Karpas-422 (cell line): ENCODE results near the gene SPTB. TPM values are rescaled to one million over a fixed set of nuclear protein-coding genes. Genes with fewer than 3 reads are reported as not detected.

Source experiments
- DNase-seq: peaks from one replicate; pipeline ENCODE4 v3.0.0-alpha.2; 2015
- H2AFZ ChIP-seq: fragments of 200-600 bp; sonication (generic); 2 replicates; pipeline ENCODE4 v1.6.1; 2014; ENCODE audit warnings: antibody characterized with exemption, low read length, mixed read lengths
- H3K27ac ChIP-seq: fragments of 200-600 bp; sonication (generic); 2 replicates; pipeline ENCODE4 v1.5.1; 2014; ENCODE audit warnings: mild to moderate bottlenecking, low read length, moderate library complexity
- H3K27me3 ChIP-seq: fragments of 200-600 bp; sonication (generic); 2 replicates; pipeline ENCODE4 v1.6.1; 2014; ENCODE audit warnings: low read length, mixed read lengths
- H3K36me3 ChIP-seq: fragments of 200-600 bp; sonication (generic); 2 replicates; pipeline ENCODE4 v1.6.1; 2014; ENCODE audit warnings: low read length, mixed read lengths; ENCODE audit not compliant: insufficient read depth
- H3K4me1 ChIP-seq: fragments of 200-600 bp; sonication (generic); 2 replicates; pipeline ENCODE4 v1.6.1; 2014; ENCODE audit warnings: mild to moderate bottlenecking, low read length, mixed read lengths
- H3K4me2 ChIP-seq: fragments of 200-600 bp; sonication (generic); 2 replicates; pipeline ENCODE4 v1.6.1; 2014; ENCODE audit warnings: low read length, low read depth, mild to moderate bottlenecking; ENCODE audit not compliant: poor library complexity, severe bottlenecking
- H3K4me3 ChIP-seq: fragments of 200-600 bp; sonication (generic); 2 replicates; pipeline ENCODE4 v1.5.1; 2014; ENCODE audit warnings: mild to moderate bottlenecking, antibody characterized with exemption, low read length, mixed read lengths
- H3K79me2 ChIP-seq: fragments of 200-600 bp; sonication (generic); 2 replicates; pipeline ENCODE4 v1.6.1; 2014; ENCODE audit warnings: mild to moderate bottlenecking, low read length, mixed read lengths
- H3K9ac ChIP-seq: fragments of 200-600 bp; sonication (generic); 2 replicates; pipeline ENCODE4 v1.6.0; 2014; ENCODE audit warnings: low read length
- H3K9me2 ChIP-seq: fragments of 200-600 bp; sonication (generic), shearing (Covaris generic); replicated peaks from 2 replicates; pipeline ENCODE4 v1.6.0; 2014; ENCODE audit warnings: mild to moderate bottlenecking, low read length, moderate library complexity; ENCODE audit not compliant: insufficient read depth
- H3K9me3 ChIP-seq: fragments of 300-700, 200-600 bp; sonication (generic); 2 replicates; pipeline ENCODE4 v1.6.1; 2014; ENCODE audit warnings: low read length, mixed read lengths
- H4K20me1 ChIP-seq: fragments of 200-600 bp; sonication (generic); 2 replicates; pipeline ENCODE4 v1.6.1; 2014; ENCODE audit warnings: mild to moderate bottlenecking, antibody characterized with exemption, low read length, low read depth; ENCODE audit not compliant: insufficient read depth
- total RNA-seq: library from RNA; depleted of rRNA; stranded (reverse); fragments of >200 nt; shearing (Covaris generic); gene quantifications from 2 replicates; pipeline ENCODE4 v1.2.3, GENCODE V29; 2014; ENCODE audit warnings: low replicate concordance

Gene SPTB
- total RNA-seq, 1 experiment from 2014 or later, result not detected

DNA sequence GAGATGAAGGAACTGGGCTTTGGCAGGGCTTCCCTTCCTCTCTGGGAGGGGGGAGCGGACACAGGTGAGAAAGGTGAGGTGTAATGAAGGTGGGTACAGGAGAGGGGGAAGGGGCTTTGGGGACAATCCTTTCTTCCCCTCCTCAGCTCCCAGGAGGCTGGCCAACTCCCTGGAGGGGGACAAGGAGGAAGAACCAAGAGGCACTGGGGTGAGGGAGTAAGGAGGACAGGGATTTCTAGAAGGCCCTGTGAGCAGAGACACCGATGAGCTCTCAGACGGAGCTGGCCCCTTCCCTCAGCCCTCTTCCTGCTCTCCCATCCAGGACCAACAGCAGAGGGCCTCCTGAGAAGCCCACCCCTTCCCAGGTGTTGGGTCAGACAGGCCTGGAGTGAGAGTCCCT lies 122.1 kb downstream of the SPTB start:
- no peak overlapping the region for H2AFZ ChIP-seq
- no peak overlapping the region for H3K4me2 ChIP-seq
- H3K9ac ChIP-seq, result no peak overlapping the region
- DNase-seq, result no peak
- H3K9me3 ChIP-seq, result no peaks in the 10 kb centered on the region
- H3K27ac ChIP-seq, result no peak overlapping the region
- no peaks in the 10 kb centered on the region; the same call in 1 of the 2 replicates for H3K27me3 ChIP-seq
- no peaks in the 10 kb centered on the region for H3K36me3 ChIP-seq
- H3K79me2 ChIP-seq, result no peaks in the 10 kb centered on the region
- H3K9me2 ChIP-seq, result no peaks in the 10 kb centered on the region
- no peaks in the 10 kb centered on the region; the same call in 1 of the 2 replicates for H4K20me1 ChIP-seq
- H3K4me3 ChIP-seq, result no peak overlapping the region
- H3K4me1 ChIP-seq, result peaks cover 10% of the 10 kb centered on the region

DNA sequence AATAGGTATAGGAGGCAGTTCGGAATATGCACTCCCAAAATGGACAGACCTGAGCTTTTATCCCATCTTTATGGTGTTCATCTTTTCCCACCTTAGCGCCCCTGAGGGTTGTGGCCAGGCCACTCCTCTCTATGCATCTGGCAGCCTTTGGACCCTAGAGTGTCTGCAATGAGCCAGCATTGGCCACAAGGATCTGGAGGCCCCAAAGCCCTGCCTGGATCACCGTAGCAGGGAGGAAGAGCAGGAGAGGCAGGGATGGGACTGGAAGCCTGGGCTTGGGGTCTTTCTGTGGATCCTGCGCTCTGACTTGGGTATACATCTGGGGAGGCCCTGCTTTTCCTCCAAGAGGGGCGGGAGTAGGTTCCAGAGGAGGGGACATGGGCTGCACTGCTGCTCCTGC lies 123.0 kb downstream of the SPTB start:
- H3K79me2 ChIP-seq, result no peaks in the 10 kb centered on the region
- H3K4me2 ChIP-seq, result no peak overlapping the region
- H2AFZ ChIP-seq, result no peak overlapping the region
- no peaks in the 10 kb centered on the region for H3K9me3 ChIP-seq
- no peak for DNase-seq
- no peak overlapping the region for H3K27ac ChIP-seq
- no peaks in the 10 kb centered on the region; the same call in 1 of the 2 replicates for H4K20me1 ChIP-seq
- H3K9ac ChIP-seq, result no peak overlapping the region
- H3K27me3 ChIP-seq, result no peaks in the 10 kb centered on the region; the same call in 1 of the 2 replicates
- H3K9me2 ChIP-seq, result no peaks in the 10 kb centered on the region
- H3K4me3 ChIP-seq, result no peak overlapping the region
- H3K36me3 ChIP-seq, result no peaks in the 10 kb centered on the region
- peaks cover under 1% of the 10 kb centered on the region; the same call in 1 of the 2 replicates for H3K4me1 ChIP-seq

DNA sequence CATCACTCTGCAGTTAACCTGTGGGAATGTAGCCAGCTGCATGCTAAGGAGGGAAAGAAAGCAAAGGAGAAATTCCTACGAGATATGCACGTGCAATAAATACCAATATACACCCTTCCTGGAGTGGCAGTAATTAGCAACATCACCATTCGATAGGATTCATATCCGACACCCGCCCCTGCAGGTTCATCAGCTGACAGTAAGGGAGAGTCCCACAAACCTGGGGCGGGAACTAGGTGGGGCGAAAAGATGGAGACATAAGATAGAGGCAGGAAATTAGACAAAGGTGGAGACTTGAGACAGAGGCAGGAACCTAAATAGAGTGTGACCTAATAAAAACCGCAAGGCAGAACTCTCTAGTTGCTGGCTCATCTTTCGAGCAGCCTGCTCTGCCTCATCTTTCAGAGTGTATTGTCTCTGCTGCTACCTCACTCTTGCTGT lies 123.9 kb downstream of the SPTB start:
- no peak overlapping the region for H3K4me2 ChIP-seq
- H3K36me3 ChIP-seq, result no peaks in the 10 kb centered on the region
- no peaks in the 10 kb centered on the region for H3K79me2 ChIP-seq
- no peaks in the 10 kb centered on the region for H3K4me1 ChIP-seq
- no peaks in the 10 kb centered on the region; the same call in 1 of the 2 replicates for H3K27me3 ChIP-seq
- no peaks in the 10 kb centered on the region for H3K9me2 ChIP-seq
- no peak overlapping the region for H3K27ac ChIP-seq
- H2AFZ ChIP-seq, result no peak overlapping the region
- H4K20me1 ChIP-seq, result no peaks in the 10 kb centered on the region; the same call in 1 of the 2 replicates
- no peak overlapping the region for H3K4me3 ChIP-seq
- H3K9me3 ChIP-seq, result no peaks in the 10 kb centered on the region
- no peak for DNase-seq
- no peak overlapping the region for H3K9ac ChIP-seq

DNA sequence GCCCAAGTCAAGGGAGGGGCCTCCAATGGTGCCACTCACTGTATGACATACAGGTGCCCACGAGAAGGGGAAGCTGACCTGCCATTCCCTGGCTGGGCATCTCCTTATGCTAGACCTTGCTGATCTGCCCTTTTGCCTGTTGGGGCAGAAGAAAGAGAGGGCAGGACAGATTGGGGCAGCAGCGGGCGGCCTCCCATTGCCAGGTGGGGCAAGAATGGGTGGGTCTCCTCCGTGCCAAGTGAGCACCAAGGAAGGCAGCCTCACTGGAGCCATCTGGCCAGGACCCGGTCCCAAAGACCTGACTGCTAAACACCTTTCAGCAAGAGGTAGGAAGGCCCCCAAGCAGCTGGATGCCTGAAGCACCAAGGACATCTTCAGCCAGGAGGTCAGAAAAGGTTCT lies 125.0 kb downstream of the SPTB start:
- no peak overlapping the region for H3K4me3 ChIP-seq
- no peaks in the 10 kb centered on the region for H3K4me1 ChIP-seq
- no peaks in the 10 kb centered on the region for H3K9me2 ChIP-seq

DNA sequence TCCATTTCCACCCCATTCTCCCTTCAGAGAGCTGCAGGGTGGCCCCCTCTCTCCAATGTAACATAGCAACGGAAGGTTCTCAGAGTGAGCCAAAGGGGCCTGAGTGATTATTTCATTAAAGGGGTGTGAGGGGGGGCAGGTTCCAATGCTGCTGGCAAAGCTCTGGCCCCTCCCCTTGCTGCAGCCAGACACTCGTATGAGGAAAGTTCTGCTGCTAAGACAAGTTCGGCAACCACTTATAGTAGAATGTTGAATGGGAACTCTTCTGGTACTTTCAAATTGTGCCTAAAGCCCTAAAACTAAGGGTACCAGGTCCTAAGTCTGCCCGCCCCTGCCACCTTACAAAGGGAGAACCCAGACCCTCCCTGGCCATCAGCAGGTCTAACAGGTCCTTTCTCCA lies 125.7 kb downstream of the SPTB start:
- Histone ChIP-seq H3K9ac (no peak overlapping the region), H3K4me2 (no peak overlapping the region), H3K4me3 (no peak overlapping the region), H3K9me2 (no peaks in the 10 kb centered on the region), H3K27me3 (no peaks in the 10 kb centered on the region; the same call in 1 of the 2 replicates), H2AFZ (no peak overlapping the region), H3K9me3 (no peaks in the 10 kb centered on the region), H4K20me1 (no peaks in the 10 kb centered on the region; the same call in 1 of the 2 replicates), H3K27ac (no peak overlapping the region), H3K4me1 (no peaks in the 10 kb centered on the region), H3K79me2 (no peaks in the 10 kb centered on the region), H3K36me3 (no peaks in the 10 kb centered on the region)
- no peak for DNase-seq

More for the DNA sequence above, 125.0 kb downstream of the SPTB start:
- no peak overlapping the region for H3K27ac ChIP-seq
- H3K9ac ChIP-seq, result no peak overlapping the region
- H3K4me2 ChIP-seq, result no peak overlapping the region
- no peaks in the 10 kb centered on the region; the same call in 1 of the 2 replicates for H4K20me1 ChIP-seq
- no peaks in the 10 kb centered on the region for H3K79me2 ChIP-seq
- H2AFZ ChIP-seq, result no peak overlapping the region
- H3K9me3 ChIP-seq, result no peaks in the 10 kb centered on the region
- no peak for DNase-seq
- H3K36me3 ChIP-seq, result no peaks in the 10 kb centered on the region
- no peaks in the 10 kb centered on the region; the same call in 1 of the 2 replicates for H3K27me3 ChIP-seq

DNA sequence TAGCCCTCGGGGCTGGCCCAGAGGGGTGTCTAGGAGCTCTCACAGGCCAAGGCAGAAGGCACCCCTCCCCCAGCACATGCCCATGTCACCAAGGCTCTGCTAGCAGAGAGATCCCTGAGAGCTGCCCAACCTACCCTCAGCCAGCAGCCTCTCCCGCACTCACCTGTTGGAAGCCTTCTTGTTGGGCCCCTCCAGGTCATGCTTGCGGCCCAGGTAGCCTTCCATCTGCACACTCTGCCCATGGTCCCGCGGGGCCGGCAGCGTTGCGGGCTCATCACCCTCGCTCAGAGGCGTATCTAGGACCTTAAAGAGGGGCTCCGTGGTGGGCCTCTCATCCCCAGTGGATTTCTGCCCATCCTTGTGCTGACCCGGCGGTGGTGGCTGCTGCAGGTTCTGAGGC lies 126.3 kb downstream of the SPTB start:
- no peaks in the 10 kb centered on the region for H3K9me2 ChIP-seq
- no peaks in the 10 kb centered on the region; the same call in 1 of the 2 replicates for H3K27me3 ChIP-seq
- no peak overlapping the region for H3K27ac ChIP-seq
- no peak overlapping the region for H2AFZ ChIP-seq
- no peak overlapping the region for H3K4me3 ChIP-seq
- no peak overlapping the region for H3K9ac ChIP-seq
- no peaks in the 10 kb centered on the region for H3K9me3 ChIP-seq
- no peak for DNase-seq
- H3K79me2 ChIP-seq, result no peaks in the 10 kb centered on the region
- H3K36me3 ChIP-seq, result no peaks in the 10 kb centered on the region
- no peaks in the 10 kb centered on the region; the same call in 1 of the 2 replicates for H4K20me1 ChIP-seq
- no peaks in the 10 kb centered on the region for H3K4me1 ChIP-seq
- no peak overlapping the region for H3K4me2 ChIP-seq

DNA sequence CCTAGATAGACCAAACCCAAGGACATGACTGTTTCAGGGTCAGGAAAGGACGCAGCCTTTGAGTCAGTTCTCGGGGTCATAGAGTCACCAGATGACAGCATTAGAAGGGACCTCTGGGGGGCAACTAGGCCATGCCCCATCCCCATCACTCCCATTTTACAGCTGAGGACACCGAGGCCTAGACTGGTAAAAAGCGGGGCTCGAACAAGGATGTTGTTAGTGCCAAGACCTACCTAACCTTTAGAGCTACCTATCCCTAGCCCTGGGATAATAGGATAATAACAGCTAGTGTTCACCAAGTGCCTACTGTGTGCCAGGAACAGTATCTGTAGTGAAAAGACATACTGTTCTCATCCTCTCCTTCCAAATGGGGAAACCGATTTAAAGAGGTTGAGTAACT lies 126.8 kb downstream of the SPTB start:
- Histone ChIP-seq H3K27ac (no peak overlapping the region), H3K9me2 (no peaks in the 10 kb centered on the region), H2AFZ (no peak overlapping the region), H3K79me2 (no peaks in the 10 kb centered on the region), H3K9me3 (no peaks in the 10 kb centered on the region), H3K4me1 (no peaks in the 10 kb centered on the region), H4K20me1 (no peaks in the 10 kb centered on the region; the same call in 1 of the 2 replicates), H3K27me3 (no peaks in the 10 kb centered on the region; the same call in 1 of the 2 replicates), H3K4me2 (no peak overlapping the region), H3K9ac (no peak overlapping the region), H3K36me3 (no peaks in the 10 kb centered on the region), H3K4me3 (no peak overlapping the region)
- DNase-seq, result no peak

DNA sequence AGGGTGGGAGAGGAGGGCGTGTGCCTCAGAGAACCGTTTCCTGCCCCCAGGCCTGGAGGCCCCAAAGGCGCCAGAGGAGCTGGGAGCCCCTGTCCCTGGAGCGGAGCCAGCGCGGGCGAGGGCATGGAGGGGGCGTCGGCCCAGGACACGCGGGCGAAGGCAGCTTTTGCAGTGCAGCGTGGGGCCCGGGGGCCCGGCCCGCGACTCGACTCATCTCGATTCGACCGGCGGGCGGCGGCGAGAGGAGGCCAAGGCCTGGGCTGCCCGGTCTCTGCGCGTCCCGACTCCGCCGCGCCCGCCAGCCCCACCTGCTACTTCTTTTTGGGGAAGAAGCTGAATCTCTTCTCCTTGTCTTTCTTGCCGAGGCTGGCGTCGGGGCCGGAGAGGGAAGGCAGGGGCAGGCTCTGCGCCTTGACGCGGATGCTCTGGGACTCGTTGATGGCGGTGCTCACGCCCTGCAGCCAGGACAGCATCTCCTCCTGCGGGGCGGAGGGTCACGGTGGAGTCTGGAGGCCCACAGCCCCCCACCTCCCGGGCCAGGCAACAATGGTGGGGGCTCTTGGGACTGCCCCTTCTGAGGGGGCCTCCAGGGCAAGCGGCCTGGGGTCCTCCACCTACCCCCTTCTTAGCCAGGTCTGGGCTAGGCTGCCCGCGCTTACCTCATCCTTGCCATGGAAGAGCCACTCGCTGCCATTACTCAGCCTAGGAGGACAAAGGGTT lies 130.6 kb downstream of the SPTB start:
- Histone ChIP-seq H4K20me1 (no peaks in the 10 kb centered on the region; the same call in 1 of the 2 replicates), H3K9me2 (no peaks in the 10 kb centered on the region), H3K27ac (no peak overlapping the region), H3K9ac (no peak overlapping the region), H3K4me2 (no peak overlapping the region), H3K79me2 (no peaks in the 10 kb centered on the region), H3K36me3 (no peaks in the 10 kb centered on the region), H3K4me3 (no peak overlapping the region), H3K27me3 (no peaks in the 10 kb centered on the region), H3K9me3 (no peaks in the 10 kb centered on the region), H2AFZ (no peak overlapping the region), H3K4me1 (no peaks in the 10 kb centered on the region)
- DNase-seq, result no peak
